Parathyroid adenoma (tissue), 2 donors: ENCODE data around the gene SELENOF.

Source experiments
- H2AFZ ChIP-seq: fragments of 300-600 bp; sonication (generic); one replicate; pipeline ENCODE4 v1.7.0; 2017; ENCODE audit warnings: antibody characterized with exemption, mild to moderate bottlenecking
- H3K27ac ChIP-seq: fragments of 300-600 bp; sonication (generic); one replicate; pipeline ENCODE4 v1.7.0; 2017
- H3K27me3 ChIP-seq: fragments of 300-600 bp; sonication (generic); one replicate; pipeline ENCODE4 v1.7.0; 2017; ENCODE audit warnings: low read length; ENCODE audit not compliant: control insufficient read depth, insufficient read depth
- H3K36me3 ChIP-seq: fragments of 300-600 bp; sonication (generic); one replicate; pipeline ENCODE4 v1.7.0; 2017; ENCODE audit warnings: low read length; ENCODE audit not compliant: control insufficient read depth, insufficient read depth
- H3K4me1 ChIP-seq: fragments of 300-600 bp; sonication (generic); one replicate; pipeline ENCODE4 v1.7.0; 2017; ENCODE audit warnings: control low read depth
- H3K4me2 ChIP-seq: fragments of 300-600 bp; sonication (generic); one replicate; pipeline ENCODE4 v1.7.0; 2017; ENCODE audit warnings: low read length
- H3K4me3 ChIP-seq: fragments of 300-600 bp; sonication (generic); one replicate; pipeline ENCODE4 v1.7.0; 2017; ENCODE audit warnings: low read depth, low read length
- H3K79me2 ChIP-seq: fragments of 300-600 bp; sonication (generic); one replicate; pipeline ENCODE4 v1.7.0; 2017; ENCODE audit warnings: control low read depth
- H3K9ac ChIP-seq: fragments of 300-600 bp; sonication (generic); one replicate; pipeline ENCODE4 v1.7.0; 2017; ENCODE audit warnings: mild to moderate bottlenecking
- H3K9me3 ChIP-seq: fragments of 300-600 bp; sonication (generic); one replicate; pipeline ENCODE4 v1.7.0; 2017; ENCODE audit warnings: low read length; ENCODE audit not compliant: control insufficient read depth
- TF ChIP-seq, protein P1 (sequence below): fragments of 300-600 bp; sonication (generic); IDR thresholded peaks from one replicate; pipeline ENCODE4 v1.7.0; 2017; ENCODE audit warnings: antibody characterized with exemption, mild to moderate bottlenecking
- donor health status: primary hyperparathyroidism.

Gene SELENOF

DNA sequence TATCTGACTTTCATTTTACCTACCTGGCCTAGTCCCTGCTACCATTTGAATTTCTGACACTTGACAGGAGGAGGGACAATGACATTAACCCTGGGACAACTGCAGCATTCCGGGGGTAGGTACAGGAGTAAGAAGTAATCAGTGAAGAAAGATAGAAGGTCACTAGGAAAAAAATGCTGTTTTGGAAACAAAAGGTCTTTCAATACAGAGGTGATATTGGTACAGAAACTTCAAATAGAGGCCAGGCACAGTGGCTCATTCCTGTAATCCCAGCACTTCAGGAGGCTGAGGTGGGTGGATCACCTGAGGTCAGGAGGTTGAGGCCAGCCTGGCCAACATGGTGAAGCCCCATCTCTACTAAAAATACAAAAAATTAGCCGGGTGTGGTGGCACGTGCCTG is 68.4 kb downstream of the SELENOF start:
- H3K4me3 ChIP-seq: no peak overlapping the region
- no peak overlapping the region for H2AFZ ChIP-seq
- H3K79me2 ChIP-seq: no peaks in the 10 kb centered on the region
- TF ChIP-seq, protein P1, sequence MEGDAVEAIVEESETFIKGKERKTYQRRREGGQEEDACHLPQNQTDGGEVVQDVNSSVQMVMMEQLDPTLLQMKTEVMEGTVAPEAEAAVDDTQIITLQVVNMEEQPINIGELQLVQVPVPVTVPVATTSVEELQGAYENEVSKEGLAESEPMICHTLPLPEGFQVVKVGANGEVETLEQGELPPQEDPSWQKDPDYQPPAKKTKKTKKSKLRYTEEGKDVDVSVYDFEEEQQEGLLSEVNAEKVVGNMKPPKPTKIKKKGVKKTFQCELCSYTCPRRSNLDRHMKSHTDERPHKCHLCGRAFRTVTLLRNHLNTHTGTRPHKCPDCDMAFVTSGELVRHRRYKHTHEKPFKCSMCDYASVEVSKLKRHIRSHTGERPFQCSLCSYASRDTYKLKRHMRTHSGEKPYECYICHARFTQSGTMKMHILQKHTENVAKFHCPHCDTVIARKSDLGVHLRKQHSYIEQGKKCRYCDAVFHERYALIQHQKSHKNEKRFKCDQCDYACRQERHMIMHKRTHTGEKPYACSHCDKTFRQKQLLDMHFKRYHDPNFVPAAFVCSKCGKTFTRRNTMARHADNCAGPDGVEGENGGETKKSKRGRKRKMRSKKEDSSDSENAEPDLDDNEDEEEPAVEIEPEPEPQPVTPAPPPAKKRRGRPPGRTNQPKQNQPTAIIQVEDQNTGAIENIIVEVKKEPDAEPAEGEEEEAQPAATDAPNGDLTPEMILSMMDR: no peak
- H3K27ac ChIP-seq: no peak overlapping the region
- no peak overlapping the region for H3K9ac ChIP-seq
- H3K9me3 ChIP-seq: no peaks in the 10 kb centered on the region
- no peaks in the 10 kb centered on the region for H3K4me1 ChIP-seq
- H3K27me3 ChIP-seq: no peaks in the 10 kb centered on the region
- H3K4me2 ChIP-seq: no peak overlapping the region
- H3K36me3 ChIP-seq: no peaks in the 10 kb centered on the region

DNA sequence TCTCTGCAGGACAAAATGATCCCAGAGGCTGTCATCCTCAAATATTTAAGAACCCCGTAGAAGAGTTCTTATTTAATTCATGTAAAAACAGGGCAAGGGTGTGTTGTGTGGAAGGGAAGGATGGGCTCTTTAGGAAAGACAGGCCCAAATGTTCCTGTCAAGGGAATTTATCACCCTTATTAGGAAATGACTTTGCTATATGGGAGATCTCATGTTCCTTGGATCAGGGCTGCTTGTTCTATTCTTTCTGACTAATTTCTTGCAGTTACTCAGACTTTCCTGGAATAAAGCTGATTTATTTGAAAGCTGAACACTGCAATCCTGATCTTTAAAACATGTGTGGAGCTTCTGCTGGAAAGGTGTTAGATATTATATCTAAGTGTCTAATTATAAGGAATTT is 72.8 kb downstream of the SELENOF start:
- no peaks in the 10 kb centered on the region for H3K27me3 ChIP-seq
- no peaks in the 10 kb centered on the region for H3K36me3 ChIP-seq
- no peaks in the 10 kb centered on the region for H3K4me1 ChIP-seq
- no peaks in the 10 kb centered on the region for H3K79me2 ChIP-seq
- H3K9me3 ChIP-seq: no peaks in the 10 kb centered on the region
- H2AFZ ChIP-seq: no peak overlapping the region
- H3K27ac ChIP-seq: no peak overlapping the region
- no peak overlapping the region for H3K9ac ChIP-seq
- H3K4me2 ChIP-seq: no peak overlapping the region
- TF ChIP-seq, protein P1: no peak
- no peak overlapping the region for H3K4me3 ChIP-seq

DNA sequence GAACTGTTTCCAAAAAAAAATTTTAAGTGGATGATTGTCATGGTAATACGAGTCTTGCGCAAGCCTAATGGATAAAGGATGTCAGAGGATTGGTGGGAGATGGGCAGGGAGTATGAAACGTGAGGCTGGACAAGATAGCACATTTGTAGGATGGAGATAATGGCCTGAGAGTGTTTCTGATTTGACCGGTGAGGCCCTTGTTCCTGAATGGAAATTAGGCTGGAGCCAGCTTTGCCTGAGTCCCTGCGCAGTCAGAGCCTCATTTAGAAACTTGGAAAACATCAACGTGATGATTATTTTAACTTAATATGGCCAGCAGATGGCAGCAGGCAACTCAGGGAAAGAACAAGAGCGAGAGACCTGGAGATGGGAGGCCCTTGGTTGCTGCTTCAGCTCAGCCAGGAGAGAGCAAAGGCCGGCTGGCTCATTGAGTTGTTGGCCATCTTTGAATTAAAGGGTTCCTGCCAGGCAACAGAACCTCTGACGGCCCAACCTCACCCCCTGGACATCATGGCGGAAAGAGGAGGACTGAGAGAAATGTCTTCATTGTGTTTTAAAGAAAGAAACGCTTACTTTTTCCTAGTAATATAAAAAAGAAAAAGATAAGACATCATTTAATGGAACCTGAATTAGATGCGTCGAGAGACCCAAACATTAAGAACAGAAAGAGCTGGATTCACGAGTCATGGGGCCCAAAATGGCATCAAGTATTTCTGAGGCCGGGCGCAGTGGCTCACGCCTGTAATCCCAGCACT is 80.3 kb downstream of the SELENOF start:
- Histone ChIP-seq H3K36me3 (no peaks in the 10 kb centered on the region), H3K79me2 (no peaks in the 10 kb centered on the region), H3K27me3 (no peaks in the 10 kb centered on the region), H3K9ac (no peak overlapping the region), H3K27ac (no peak overlapping the region), H2AFZ (peak overlapping the region; percentile 58), H3K9me3 (no peaks in the 10 kb centered on the region), H3K4me3 (no peak overlapping the region), H3K4me2 (no peak overlapping the region), H3K4me1 (no peaks in the 10 kb centered on the region)
- TF ChIP-seq, protein P1: peak; percentile 53

DNA sequence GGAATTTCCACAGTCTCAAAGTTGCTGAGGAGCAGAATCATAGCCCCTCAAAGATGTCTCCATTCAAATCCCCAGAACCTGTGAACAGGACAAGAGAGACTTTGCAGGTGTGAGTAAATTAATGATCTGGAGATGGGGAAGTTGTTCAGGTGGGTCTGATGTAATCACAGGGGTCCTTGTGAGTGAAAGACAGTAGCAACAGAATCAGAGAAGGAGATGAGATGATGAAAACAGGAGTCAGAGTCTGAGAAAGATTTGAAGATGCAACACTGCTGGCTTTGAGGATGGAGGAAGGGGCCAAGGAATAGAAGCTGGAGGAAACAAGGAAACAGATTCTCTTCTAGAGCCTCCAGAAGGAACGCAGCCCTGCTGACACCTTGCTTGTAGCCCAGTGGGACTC is 81.5 kb downstream of the SELENOF start:
- Histone ChIP-seq H3K4me3 (no peak overlapping the region), H2AFZ (no peak overlapping the region), H3K27me3 (no peaks in the 10 kb centered on the region), H3K36me3 (no peaks in the 10 kb centered on the region), H3K9me3 (no peaks in the 10 kb centered on the region), H3K9ac (no peak overlapping the region), H3K27ac (no peak overlapping the region), H3K4me2 (no peak overlapping the region), H3K4me1 (no peaks in the 10 kb centered on the region), H3K79me2 (no peaks in the 10 kb centered on the region)
- TF ChIP-seq, protein P1: no peak

DNA sequence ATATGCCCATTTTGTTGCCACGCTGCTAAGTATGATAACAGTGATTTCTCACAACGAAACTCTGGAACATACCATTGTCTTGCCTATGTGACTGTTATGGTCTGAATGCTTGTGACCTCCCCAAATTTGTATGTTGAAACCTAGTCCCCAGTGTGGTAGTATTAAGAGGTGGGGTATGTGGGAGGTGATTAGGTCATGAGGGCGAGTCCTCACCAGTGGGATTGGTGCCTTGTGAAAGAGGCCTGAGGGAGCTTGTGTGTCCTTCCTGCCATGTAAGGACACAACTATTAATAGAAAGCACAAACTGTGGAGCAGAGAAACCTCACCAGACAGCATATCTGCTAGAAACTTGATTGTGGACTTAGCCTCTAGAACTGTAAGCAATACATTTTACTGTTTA is 84.6 kb downstream of the SELENOF start:
- Histone ChIP-seq H3K9ac (no peak overlapping the region), H3K4me1 (no peaks in the 10 kb centered on the region), H3K79me2 (no peaks in the 10 kb centered on the region), H3K4me3 (no peak overlapping the region), H3K9me3 (no peaks in the 10 kb centered on the region), H3K27me3 (no peaks in the 10 kb centered on the region), H3K4me2 (no peak overlapping the region), H2AFZ (no peak overlapping the region), H3K36me3 (no peaks in the 10 kb centered on the region), H3K27ac (no peak overlapping the region)
- TF ChIP-seq, protein P1: no peak
